ENCODE measurements around the gene ATP11C.
"Not testable (repeated sequence)": the region's sequence is repeated elsewhere in the genome, so short reads cannot be mapped to it uniquely, and the experiment has no call there.

DNA sequence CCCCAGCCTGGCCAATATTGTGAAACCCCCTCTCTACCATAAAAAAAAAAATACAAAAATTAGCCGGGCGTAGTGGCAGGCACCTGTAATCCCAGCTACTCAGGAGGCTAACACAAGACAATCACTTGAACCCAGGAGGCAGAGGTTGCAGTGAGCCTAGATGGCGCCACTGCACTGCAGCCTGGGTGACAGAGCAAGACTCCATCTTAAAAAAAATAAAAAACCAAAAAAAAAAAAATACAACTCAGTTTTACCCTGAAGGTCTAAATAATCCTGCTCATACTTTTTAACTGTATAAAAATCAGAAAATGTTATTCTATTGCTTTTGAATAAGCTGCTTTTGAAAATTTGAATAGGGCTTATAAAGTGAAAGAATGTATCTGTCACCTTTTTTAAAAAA, 33.3 kb upstream of the ATP11C start:
- TF ChIP-seq EP300, POLR2AphosphoS5 (IDR thresholded peaks at IDR 0.05): not testable (repeated sequence)
- TF ChIP-seq, protein P1, sequence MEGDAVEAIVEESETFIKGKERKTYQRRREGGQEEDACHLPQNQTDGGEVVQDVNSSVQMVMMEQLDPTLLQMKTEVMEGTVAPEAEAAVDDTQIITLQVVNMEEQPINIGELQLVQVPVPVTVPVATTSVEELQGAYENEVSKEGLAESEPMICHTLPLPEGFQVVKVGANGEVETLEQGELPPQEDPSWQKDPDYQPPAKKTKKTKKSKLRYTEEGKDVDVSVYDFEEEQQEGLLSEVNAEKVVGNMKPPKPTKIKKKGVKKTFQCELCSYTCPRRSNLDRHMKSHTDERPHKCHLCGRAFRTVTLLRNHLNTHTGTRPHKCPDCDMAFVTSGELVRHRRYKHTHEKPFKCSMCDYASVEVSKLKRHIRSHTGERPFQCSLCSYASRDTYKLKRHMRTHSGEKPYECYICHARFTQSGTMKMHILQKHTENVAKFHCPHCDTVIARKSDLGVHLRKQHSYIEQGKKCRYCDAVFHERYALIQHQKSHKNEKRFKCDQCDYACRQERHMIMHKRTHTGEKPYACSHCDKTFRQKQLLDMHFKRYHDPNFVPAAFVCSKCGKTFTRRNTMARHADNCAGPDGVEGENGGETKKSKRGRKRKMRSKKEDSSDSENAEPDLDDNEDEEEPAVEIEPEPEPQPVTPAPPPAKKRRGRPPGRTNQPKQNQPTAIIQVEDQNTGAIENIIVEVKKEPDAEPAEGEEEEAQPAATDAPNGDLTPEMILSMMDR (IDR thresholded peaks at IDR 0.05) = not testable (repeated sequence)

All from sigmoid colon (tissue), 4 donors.